ENCODE data around the gene SPEN. TPM values are rescaled to one million over a fixed set of nuclear protein-coding genes. Genes with fewer than 3 reads are reported as not detected.

The SPEN gene
- total RNA-seq, 1 donor from 2014 or later = 55.2 TPM

GRCh38 chr1:15958793-15959192, 111.3 kb downstream of the SPEN start:
- Histone ChIP-seq H3K9me3 (no peaks in the 10 kb centered on the region), H3K27me3 (no peaks in the 10 kb centered on the region), H3K36me3 (no peaks in the 10 kb centered on the region), H3K4me3 (no peak overlapping the region), H3K27ac (no peak overlapping the region), H3K4me1 (peaks cover 54% of the 10 kb centered on the region)
- TF ChIP-seq CTCF (IDR thresholded peaks at IDR 0.05) = no peak
- no peak for DNase-seq (ENCODE audit: extremely low spot score in 2 of 2)
- intact Hi-C loops (cut with DNase I) = no loop called here

- Histone ChIP-seq H3K9me3 (no peaks in the 10 kb centered on the region), H3K36me3 (no peaks in the 10 kb centered on the region), H3K4me1 (peaks cover 54% of the 10 kb centered on the region), H3K4me3 (no peak overlapping the region), H3K27me3 (no peaks in the 10 kb centered on the region), H3K27ac (no peak overlapping the region)
- intact Hi-C loops (cut with DNase I) = no loop called here
- DNase-seq (ENCODE audit: extremely low spot score in 2 of 2) = no peak
- TF ChIP-seq POLR2A (IDR thresholded peaks at IDR 0.05) (no peak), CTCF (IDR thresholded peaks at IDR 0.05) (no peak), POLR2AphosphoS5 (IDR thresholded peaks at IDR 0.05; ENCODE audit: insufficient read depth in 1 of 2, low read depth in 1 of 2) (no peak)
These were observed 111.9 kb downstream of the SPEN start for GRCh38 chr1:15959424-15959823.

- Histone ChIP-seq H3K4me1 (peaks cover 54% of the 10 kb centered on the region), H3K9me3 (no peaks in the 10 kb centered on the region), H3K4me3 (no peak overlapping the region), H3K36me3 (no peaks in the 10 kb centered on the region), H3K27me3 (no peaks in the 10 kb centered on the region), H3K27ac (no peak overlapping the region)
- no peak for DNase-seq (ENCODE audit: extremely low spot score in 2 of 2)
- intact Hi-C loops (cut with DNase I) = no loop called here
- TF ChIP-seq POLR2AphosphoS5 (IDR thresholded peaks at IDR 0.05; ENCODE audit: insufficient read depth in 1 of 2, low read depth in 1 of 2) (no peak), POLR2A (IDR thresholded peaks at IDR 0.05) (no peak), CTCF (IDR thresholded peaks at IDR 0.05) (no peak)
These were observed 112.4 kb downstream of the SPEN start for GRCh38 chr1:15959827-15960446.

- H3K27ac ChIP-seq = no peak overlapping the region
- intact Hi-C loops (cut with DNase I) = no loop called here
- H3K4me3 ChIP-seq = no peak overlapping the region
- TF ChIP-seq CTCF (IDR thresholded peaks at IDR 0.05) (no peak), POLR2A (IDR thresholded peaks at IDR 0.05) (no peak), POLR2AphosphoS5 (IDR thresholded peaks at IDR 0.05; ENCODE audit: insufficient read depth in 1 of 2, low read depth in 1 of 2) (no peak)
- no peaks in the 10 kb centered on the region for H3K27me3 ChIP-seq
- H3K4me1 ChIP-seq = peaks cover 59% of the 10 kb centered on the region
- H3K9me3 ChIP-seq = no peaks in the 10 kb centered on the region
- H3K36me3 ChIP-seq = no peaks in the 10 kb centered on the region
- no peak for DNase-seq (ENCODE audit: extremely low spot score in 2 of 2)
These were observed 113.3 kb downstream of the SPEN start for GRCh38 chr1:15960808-15961207.

- Histone ChIP-seq H3K9me3 (no peaks in the 10 kb centered on the region), H3K27me3 (no peaks in the 10 kb centered on the region), H3K4me1 (peaks cover 63% of the 10 kb centered on the region), H3K36me3 (no peaks in the 10 kb centered on the region), H3K27ac (no peak overlapping the region), H3K4me3 (no peak overlapping the region)
- TF ChIP-seq POLR2AphosphoS5 (IDR thresholded peaks at IDR 0.05; ENCODE audit: insufficient read depth in 1 of 2, low read depth in 1 of 2) = no peak
- TF ChIP-seq POLR2A (IDR thresholded peaks at IDR 0.05) = no peak
- TF ChIP-seq CTCF (IDR thresholded peaks at IDR 0.05) = no peak
- no peak for DNase-seq (ENCODE audit: extremely low spot score in 2 of 2)
- intact Hi-C loops (cut with DNase I) = no loop called here
These were observed 114.0 kb downstream of the SPEN start for GRCh38 chr1:15961492-15961891.

All from vagina (tissue), 2 donors.